ENCODE measurements around the gene ABCB9. TPM values are rescaled to one million over a fixed set of nuclear protein-coding genes. Genes with fewer than 3 reads are reported as not detected.

ABCB9 gene
- total RNA-seq, 4 donors from 2014 or later, result 4.9 to 6.8 (median 5.3) TPM

DNA sequence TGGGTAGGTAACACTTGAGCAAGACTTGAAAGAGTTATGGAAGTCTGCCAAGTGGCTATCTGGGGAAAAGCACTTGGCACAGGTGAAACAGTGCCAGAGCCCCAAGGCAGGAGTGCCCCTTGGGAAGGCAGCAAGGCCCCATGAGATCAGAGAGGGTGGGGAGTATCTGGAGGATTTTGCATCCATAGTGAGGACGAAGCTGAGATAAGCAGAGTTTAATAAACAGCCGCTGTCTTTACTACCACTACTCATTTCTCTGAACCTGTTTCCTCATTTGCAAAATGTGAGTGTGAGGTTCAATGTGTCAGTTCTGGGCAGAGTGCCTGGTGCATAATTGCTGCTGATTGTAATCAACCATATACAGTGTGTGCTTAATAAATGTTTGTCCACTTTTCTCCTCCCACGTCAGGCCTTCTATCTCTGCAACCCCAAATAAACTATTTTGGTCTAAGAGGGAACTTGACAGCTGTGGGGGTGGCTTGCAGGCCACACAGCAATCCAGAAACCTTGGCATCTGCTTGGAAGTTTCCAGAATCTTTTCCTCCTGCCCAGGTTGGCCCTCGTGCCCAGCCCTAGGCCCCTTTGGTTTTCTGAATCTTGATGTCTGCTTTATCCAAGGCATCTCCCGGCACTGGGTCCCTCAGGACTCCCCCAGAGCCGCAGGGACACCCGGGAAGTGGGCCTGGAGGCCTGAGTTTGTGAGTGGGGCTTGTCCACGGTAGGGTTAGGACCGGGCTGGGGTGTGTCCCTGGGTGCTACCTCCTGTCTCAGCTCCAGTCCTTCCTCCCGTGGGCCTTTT lies 4.5 kb downstream of the ABCB9 start:
- Histone ChIP-seq H3K36me3 (peaks cover 0 to 6% of the 10 kb centered on the region in 2 donors), H3K4me1 (peaks cover 22 to 45% of the 10 kb centered on the region in 2 donors), H3K27ac (peak overlapping the region; percentile 10 to 61 (median 40)), H3K9me3 (no peaks in the 10 kb centered on the region), H3K27me3 (no peaks in the 10 kb centered on the region), H3K4me3 (replicated peaks in 1 of 3) (no peak overlapping the region)
- TF ChIP-seq, protein P1, sequence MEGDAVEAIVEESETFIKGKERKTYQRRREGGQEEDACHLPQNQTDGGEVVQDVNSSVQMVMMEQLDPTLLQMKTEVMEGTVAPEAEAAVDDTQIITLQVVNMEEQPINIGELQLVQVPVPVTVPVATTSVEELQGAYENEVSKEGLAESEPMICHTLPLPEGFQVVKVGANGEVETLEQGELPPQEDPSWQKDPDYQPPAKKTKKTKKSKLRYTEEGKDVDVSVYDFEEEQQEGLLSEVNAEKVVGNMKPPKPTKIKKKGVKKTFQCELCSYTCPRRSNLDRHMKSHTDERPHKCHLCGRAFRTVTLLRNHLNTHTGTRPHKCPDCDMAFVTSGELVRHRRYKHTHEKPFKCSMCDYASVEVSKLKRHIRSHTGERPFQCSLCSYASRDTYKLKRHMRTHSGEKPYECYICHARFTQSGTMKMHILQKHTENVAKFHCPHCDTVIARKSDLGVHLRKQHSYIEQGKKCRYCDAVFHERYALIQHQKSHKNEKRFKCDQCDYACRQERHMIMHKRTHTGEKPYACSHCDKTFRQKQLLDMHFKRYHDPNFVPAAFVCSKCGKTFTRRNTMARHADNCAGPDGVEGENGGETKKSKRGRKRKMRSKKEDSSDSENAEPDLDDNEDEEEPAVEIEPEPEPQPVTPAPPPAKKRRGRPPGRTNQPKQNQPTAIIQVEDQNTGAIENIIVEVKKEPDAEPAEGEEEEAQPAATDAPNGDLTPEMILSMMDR (IDR thresholded peaks at IDR 0.05), result no peak
- TF ChIP-seq POLR2A (IDR thresholded peaks at IDR 0.05), result no peak
- peak; percentile 63 to 77 for DNase-seq
- intact Hi-C loops (cut with DNase I), result no loop called here
- 54 to 55% methylated on average over 5 to 7 of the region's 10 CpGs for WGBS, 2 donors

- H3K36me3 ChIP-seq, result peaks cover 0 to 6% of the 10 kb centered on the region in 2 donors
- peaks cover 17 to 34% of the 10 kb centered on the region in 2 donors for H3K4me1 ChIP-seq
- no peaks in the 10 kb centered on the region for H3K27me3 ChIP-seq
- WGBS, 2 donors, result 95 to 97% methylated on average over 8 of the region's 8 CpGs
- H3K9me3 ChIP-seq, result no peaks in the 10 kb centered on the region
- DNase-seq, result no peak
- intact Hi-C loops (cut with DNase I), result no loop called here
- TF ChIP-seq, protein P1 (IDR thresholded peaks at IDR 0.05), result no peak
- TF ChIP-seq POLR2A (IDR thresholded peaks at IDR 0.05), result no peak
- no peak overlapping the region for H3K4me3 ChIP-seq (replicated peaks in 1 of 3)
- H3K27ac ChIP-seq, result no peak overlapping the region
Observed at GRCh38 chr12:122960193-122960569, 6.1 kb downstream of the ABCB9 start.

DNA sequence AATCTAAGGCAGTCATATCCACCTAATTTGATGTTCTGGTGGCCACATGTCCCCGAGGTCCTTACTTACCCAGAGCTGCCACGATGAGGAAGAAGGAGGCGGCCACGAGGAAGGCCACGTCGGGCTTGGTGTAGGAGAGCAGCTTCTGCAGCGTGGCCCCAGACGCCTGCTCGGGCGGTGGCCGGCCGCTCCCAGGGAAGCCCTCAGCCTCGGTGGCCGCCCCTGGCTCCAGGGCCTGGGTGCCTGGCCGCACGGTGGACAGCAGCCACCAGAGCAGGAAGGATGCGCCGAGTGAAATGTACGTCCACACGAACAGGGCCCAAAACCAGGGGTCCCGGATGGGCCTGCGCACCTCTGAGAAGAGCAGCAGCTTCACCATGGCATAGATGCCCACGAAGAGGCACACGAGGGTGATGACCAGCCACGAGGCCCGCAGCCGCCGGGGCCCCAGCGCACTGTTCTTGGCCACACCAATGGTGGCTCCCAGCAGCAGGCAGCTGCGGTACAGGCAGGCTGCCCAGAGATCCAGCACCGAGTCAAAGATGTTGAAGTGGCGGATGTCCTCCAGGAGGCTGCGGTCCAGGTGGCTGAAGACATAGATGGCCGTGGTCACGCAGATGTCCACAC lies 6.6 kb downstream of the ABCB9 start:
- no peaks in the 10 kb centered on the region for H3K27me3 ChIP-seq
- DNase-seq, result no peak
- H3K4me1 ChIP-seq, result peaks cover 17 to 29% of the 10 kb centered on the region in 2 donors
- intact Hi-C loops (cut with DNase I), result no loop called here
- peaks cover 0 to 6% of the 10 kb centered on the region in 2 donors for H3K36me3 ChIP-seq
- H3K4me3 ChIP-seq (replicated peaks in 1 of 3), result no peak overlapping the region
- WGBS, 2 donors, result 90 to 96% methylated on average over 18 to 35 of the region's 35 CpGs
- TF ChIP-seq, protein P1 (IDR thresholded peaks at IDR 0.05), result no peak
- TF ChIP-seq POLR2A (IDR thresholded peaks at IDR 0.05), result no peak
- no peaks in the 10 kb centered on the region for H3K9me3 ChIP-seq
- H3K27ac ChIP-seq, result no peak overlapping the region

DNA sequence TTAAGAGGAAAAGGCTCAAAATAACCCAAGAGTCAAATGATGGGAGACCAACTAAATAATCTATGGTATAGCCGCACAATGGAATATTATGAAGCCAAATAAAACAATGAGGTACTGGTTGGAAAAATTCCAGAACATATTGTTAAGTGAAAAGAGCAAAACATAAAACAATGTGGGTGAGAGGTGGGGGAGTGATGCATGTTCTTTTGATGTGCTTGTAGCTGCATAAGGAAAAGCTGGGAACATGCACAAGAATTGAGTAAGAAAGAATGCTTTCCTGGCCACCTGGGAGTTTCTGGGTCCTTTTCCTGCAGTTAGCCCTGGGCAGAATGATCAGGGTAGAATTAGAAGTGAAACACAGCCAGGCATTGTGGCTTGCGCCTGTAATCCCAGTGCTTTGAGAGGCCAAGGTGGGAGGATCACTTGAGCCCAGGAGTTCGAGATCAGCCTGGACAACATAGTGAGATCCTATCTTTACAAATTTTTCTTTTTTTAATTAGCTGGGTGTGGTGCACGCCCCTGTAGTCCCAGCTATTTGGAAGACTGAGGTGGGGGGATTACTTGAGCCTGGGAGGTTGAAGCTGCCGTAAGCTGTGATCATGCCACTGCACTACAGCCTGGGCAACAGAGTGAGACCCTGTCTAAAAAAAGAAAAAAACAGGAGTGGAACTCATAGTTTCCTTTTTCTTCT lies 7.9 kb downstream of the ABCB9 start:
- Histone ChIP-seq H3K4me3 (replicated peaks in 1 of 3) (no peak overlapping the region), H3K27me3 (no peaks in the 10 kb centered on the region), H3K4me1 (peaks cover 7 to 16% of the 10 kb centered on the region in 2 donors), H3K36me3 (peaks cover 0 to 6% of the 10 kb centered on the region in 2 donors), H3K27ac (no peak overlapping the region), H3K9me3 (no peaks in the 10 kb centered on the region)
- intact Hi-C loops (cut with DNase I), result no loop called here
- no peak for DNase-seq
- WGBS, 2 donors, result 90 to 94% methylated on average over 5 of the region's 5 CpGs
- TF ChIP-seq, protein P1 (IDR thresholded peaks at IDR 0.05), result no peak
- TF ChIP-seq POLR2A (IDR thresholded peaks at IDR 0.05), result no peak
